ENCODE data around the gene MAU2.
"Not testable (repeated sequence)": the region's sequence is repeated elsewhere in the genome, so short reads cannot be mapped to it uniquely, and the experiment has no call there.

Gene MAU2

GRCh38 chr19:19348266-19348665 lies 27.6 kb downstream of the MAU2 start:
- DNase-seq (ENCODE audit: low spot score) = no peak

- DNase-seq (ENCODE audit: low spot score) = no peak
Observed at GRCh38 chr19:19349365-19349764, 28.7 kb downstream of the MAU2 start.

GRCh38 chr19:19350756-19351155 lies 30.1 kb downstream of the MAU2 start:
- DNase-seq (ENCODE audit: low spot score) = not testable (repeated sequence)

GRCh38 chr19:19352823-19353222 lies 32.2 kb downstream of the MAU2 start:
- DNase-seq (ENCODE audit: low spot score) = no peak

GRCh38 chr19:19354007-19354406 lies 33.4 kb downstream of the MAU2 start:
- no peak for DNase-seq (ENCODE audit: low spot score)

GRCh38 chr19:19354932-19355331 lies 34.3 kb downstream of the MAU2 start:
- DNase-seq (ENCODE audit: low spot score) = no peak

GRCh38 chr19:19355606-19356139 lies 35.0 kb downstream of the MAU2 start:
- no peak for DNase-seq (ENCODE audit: low spot score)

- no peak for DNase-seq (ENCODE audit: low spot score)
Observed at GRCh38 chr19:19356500-19356899, 35.9 kb downstream of the MAU2 start.

GRCh38 chr19:19356901-19357566 lies 36.4 kb downstream of the MAU2 start:
- no peak for DNase-seq (ENCODE audit: low spot score)

- DNase-seq (ENCODE audit: low spot score) = peak; percentile 89
Observed at GRCh38 chr19:19361075-19361594, 40.5 kb downstream of the MAU2 start.

- DNase-seq (ENCODE audit: low spot score) = no peak
Observed at GRCh38 chr19:19362075-19362474, 41.4 kb downstream of the MAU2 start.

GRCh38 chr19:19366434-19367396 lies 46.1 kb downstream of the MAU2 start:
- DNase-seq (ENCODE audit: low spot score) = peak; percentile 78

- DNase-seq (ENCODE audit: low spot score) = no peak
Observed at GRCh38 chr19:19368087-19368486, 47.5 kb downstream of the MAU2 start.

- peak; percentile 52 for DNase-seq (ENCODE audit: low spot score)
Observed at GRCh38 chr19:19371059-19371458, 50.4 kb downstream of the MAU2 start.

- peak; percentile 62 for DNase-seq (ENCODE audit: low spot score)
Observed at GRCh38 chr19:19372656-19373416, 52.2 kb downstream of the MAU2 start.

GRCh38 chr19:19379527-19379926 lies 58.9 kb downstream of the MAU2 start:
- DNase-seq (ENCODE audit: low spot score) = no peak

GRCh38 chr19:19380316-19380715 lies 59.7 kb downstream of the MAU2 start:
- not testable (repeated sequence) for DNase-seq (ENCODE audit: low spot score)

GRCh38 chr19:19381007-19381926 lies 60.6 kb downstream of the MAU2 start:
- DNase-seq (ENCODE audit: low spot score) = no peak

- no peak for DNase-seq (ENCODE audit: low spot score)
Observed at GRCh38 chr19:19382118-19382517, 61.5 kb downstream of the MAU2 start.

- DNase-seq (ENCODE audit: low spot score) = no peak
Observed at GRCh38 chr19:19384486-19384885, 63.9 kb downstream of the MAU2 start.
